ENCODE measurements around the gene RHOC. TPM values are rescaled to one million over a fixed set of nuclear protein-coding genes. Genes with fewer than 3 reads are reported as not detected.

Gene RHOC
- total RNA-seq, 1 donor from 2014 or later: 174 TPM

DNA sequence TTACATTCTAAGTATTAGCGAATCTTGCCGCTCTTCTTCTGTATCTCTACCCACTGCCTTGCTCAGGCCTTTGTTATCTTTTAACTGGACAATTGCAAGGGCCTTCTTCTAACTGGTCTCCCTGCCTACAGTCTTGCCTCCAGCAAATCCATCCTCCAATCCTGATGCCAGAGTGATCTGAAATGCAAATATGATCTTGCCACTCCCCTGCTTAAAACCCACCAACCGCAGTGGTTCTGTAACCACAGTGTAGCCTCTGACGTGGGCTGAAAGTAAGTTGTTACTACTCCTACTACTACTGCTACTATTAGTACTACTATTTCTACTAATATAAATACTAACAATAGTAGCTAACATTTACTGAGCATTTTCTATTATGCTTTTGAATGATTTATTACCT, 20.1 kb downstream of the RHOC start:
- DNase-seq (ENCODE audit: low read depth): peak; percentile 22

- peak; percentile 62 for DNase-seq (ENCODE audit: low read depth)
Measured at GRCh38 chr1:112686417-112686816, 20.5 kb downstream of the RHOC start.

DNA sequence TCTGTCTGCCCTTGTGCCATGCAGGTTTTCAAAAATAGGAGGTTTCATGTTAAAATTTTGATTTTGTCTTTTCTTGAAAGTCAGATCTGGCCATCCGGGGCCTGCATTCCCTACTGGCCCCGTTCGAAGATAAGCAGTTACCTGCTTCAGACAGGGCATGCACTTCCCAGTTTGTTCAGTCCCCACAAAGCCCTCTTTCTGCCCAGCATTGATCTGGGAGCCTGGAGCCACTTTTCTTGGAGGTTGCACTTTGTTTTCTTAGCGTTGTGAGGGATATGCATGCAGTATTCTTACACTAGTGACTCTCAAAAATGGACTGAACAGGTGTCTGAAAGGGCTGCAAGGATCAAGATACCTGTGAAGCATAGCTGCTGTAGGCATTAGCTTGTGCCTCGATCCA, 21.0 kb downstream of the RHOC start:
- DNase-seq (ENCODE audit: low read depth): no peak

- no peak for DNase-seq (ENCODE audit: low read depth)
Measured at GRCh38 chr1:112678605-112679004, 28.3 kb downstream of the RHOC start.

GRCh38 chr1:112677501-112677900, 29.4 kb downstream of the RHOC start:
- no peak for DNase-seq (ENCODE audit: low read depth)

- no peak for DNase-seq (ENCODE audit: low read depth)
Measured at GRCh38 chr1:112676543-112676942, 30.4 kb downstream of the RHOC start.

DNA sequence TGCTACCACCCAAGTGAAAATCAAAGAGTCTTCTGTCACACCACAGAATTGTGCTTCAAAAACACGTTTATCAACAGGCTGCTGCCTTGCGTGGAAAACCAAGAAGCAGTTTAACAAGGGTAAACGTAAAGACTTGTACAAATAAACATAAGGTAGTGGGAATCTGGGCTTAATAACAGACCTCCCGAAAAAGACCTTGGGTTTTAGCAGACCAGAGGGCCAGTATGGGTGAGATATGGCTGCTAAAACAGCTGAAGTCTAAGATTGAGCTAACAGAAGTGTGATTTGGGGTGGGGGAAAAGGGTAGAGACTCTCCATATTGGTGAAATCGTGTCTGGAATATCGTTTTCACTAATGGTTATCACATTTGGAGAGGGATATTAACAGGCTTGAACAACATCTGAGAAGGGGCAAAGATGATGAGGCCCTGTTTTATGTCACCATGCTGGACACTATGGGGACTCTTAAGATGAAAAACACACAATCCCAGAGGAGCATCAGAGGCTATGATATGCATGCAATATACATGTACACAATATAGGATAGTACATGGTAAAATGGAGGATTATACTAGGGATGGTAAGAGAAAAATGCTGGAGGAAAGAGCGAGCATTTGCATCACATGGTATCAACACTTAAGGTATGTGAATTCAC, 31.1 kb downstream of the RHOC start:
- no peak for DNase-seq (ENCODE audit: low read depth)

DNA sequence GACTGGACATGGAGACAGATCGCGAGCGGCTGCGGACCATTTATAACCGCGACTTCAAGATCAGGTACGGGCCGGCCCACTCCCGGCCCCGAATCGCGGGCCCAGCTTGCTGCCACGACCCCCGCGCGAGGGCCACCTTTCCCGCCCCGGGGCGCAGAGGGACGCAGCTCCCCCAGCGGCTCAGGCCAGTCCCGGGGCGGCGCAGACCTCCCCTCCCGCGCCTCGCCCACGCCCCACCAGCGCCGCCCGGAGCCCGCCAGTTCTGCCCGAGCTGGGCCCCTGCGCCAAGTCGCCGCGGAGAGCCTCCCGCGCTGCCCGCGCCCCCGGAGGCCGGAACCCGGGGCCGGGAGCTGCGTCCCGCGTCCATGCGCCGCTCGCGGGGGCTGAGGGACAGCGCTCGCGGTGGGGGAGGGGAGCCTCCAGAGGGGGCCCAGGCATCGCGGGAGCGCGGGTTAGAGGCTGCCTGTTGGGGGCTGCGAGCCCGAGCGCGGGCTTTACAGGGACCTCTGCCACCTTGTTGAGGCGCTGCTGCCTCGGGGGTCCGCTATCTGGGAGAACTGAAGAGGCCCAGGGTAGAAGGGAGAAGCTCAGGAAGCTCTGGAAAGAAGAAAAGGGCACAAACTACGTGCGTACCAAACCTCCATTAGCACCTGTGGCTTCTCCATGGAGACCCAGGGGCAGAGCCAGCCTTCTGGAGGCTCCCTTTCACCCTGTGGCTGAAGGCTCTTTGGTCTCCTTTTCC, 31.8 kb downstream of the RHOC start:
- peak; percentile 52 for DNase-seq (ENCODE audit: low read depth)

DNA sequence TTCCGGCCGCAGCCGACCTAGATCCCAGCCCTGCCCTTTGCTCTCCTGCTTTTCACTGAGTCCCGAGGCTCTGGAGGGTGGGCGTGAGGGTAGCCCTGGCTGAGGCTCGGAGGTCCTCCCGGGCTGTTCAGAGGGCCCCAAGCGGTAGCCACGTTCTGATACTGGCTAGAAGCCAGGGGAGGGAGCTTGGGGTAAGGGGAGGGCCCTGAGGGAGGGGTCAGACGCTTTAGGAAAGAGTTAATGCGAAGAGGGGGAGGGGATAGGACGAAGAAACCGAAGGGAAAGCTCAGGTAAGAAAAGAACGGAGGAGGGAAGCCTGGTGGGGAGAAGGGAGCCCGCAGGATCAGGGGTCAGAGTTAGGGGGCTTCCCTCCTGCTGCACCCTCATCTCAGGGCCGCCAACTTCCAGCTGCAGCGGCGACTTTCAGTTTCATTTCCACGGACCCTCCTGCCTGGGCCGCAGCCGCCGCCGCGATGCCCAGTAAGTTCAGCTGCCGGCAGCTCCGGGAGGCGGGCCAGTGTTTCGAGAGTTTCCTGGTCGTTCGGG, 32.4 kb downstream of the RHOC start, which contains the start of gene MOV10:
TSS of gene MOV10 (plus strand) at position 220 of the 546 bp plus-strand sequence. CDS start at position 474, 254 bp downstream.
- peak; percentile 80 for DNase-seq (ENCODE audit: low read depth)

- DNase-seq (ENCODE audit: low read depth): peak; percentile 55
Measured at GRCh38 chr1:112673592-112674439, 33.1 kb downstream of the RHOC start.

DNA sequence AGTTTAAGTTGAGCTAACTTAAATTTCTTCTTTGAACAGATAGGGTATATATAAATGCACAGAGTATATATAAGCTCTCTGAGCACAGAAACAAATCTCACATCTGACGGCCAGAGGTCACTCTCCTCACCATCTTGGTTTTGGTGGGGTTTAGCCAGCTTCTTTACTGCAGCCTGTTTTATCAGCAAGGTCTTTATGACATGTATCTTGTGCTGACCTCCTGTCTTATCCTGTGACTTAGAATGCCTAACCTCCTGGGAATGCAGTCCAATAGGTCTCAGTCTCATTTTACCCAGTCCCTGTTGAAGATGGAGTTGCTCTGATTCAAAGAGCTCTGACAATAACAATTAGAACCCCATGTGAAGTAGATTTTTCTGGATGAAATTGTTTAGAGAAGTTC, 34.1 kb downstream of the RHOC start:
- DNase-seq (ENCODE audit: low read depth): no peak

- no peak for DNase-seq (ENCODE audit: low read depth)
Measured at GRCh38 chr1:112672009-112672408, 34.9 kb downstream of the RHOC start.

GRCh38 chr1:112666946-112667345, 40.0 kb downstream of the RHOC start:
- no peak for DNase-seq (ENCODE audit: low read depth)

GRCh38 chr1:112665857-112666256, 41.1 kb downstream of the RHOC start:
- no peak for DNase-seq (ENCODE audit: low read depth)

GRCh38 chr1:112651205-112651604, 55.7 kb downstream of the RHOC start:
- no peak for DNase-seq (ENCODE audit: low read depth)

Other genes starting within 250 kb of the RHOC start
- gene WNT2B, start 198.2 kb downstream of the RHOC start, total RNA-seq: 0.31 and 0.67 TPM in 2 replicates
- gene ST7L, start 88.0 kb downstream of the RHOC start, total RNA-seq: 21.3 and 26.3 TPM in 2 replicates
- 175 and 193 TPM in 2 replicates for gene CAPZA1, start 87.3 kb downstream of the RHOC start, total RNA-seq
- 15.0 and 16.4 TPM in 2 replicates for gene MOV10, start 32.5 kb downstream of the RHOC start, total RNA-seq
- gene PPM1J, start 8.2 kb upstream of the RHOC start, total RNA-seq: 1.5 and 2.4 TPM in 2 replicates
- gene SLC16A1, start 249.1 kb upstream of the RHOC start, total RNA-seq: 74.7 and 117 TPM in 2 replicates

Measured in myocyte (in vitro differentiated cells).